A549 (cell line): ENCODE data around the gene CPSF7.

Source experiments
- FOSL2 ChIP-seq, 2 experiments: fragments of 450-650 bp in 1 of 2; fragments of >200 bp in 1 of 2; sonication (Bioruptor Twin) in 1 of 2; formaldehyde crosslinking; IDR thresholded peaks; 2 replicates each; pipeline versions ENCODE4 v1.5.0 to v1.6.1; 2016 to 2020; ENCODE audit warnings: mild to moderate bottlenecking in 1 of 2, moderate library complexity in 1 of 2
- HES2 ChIP-seq: fragments of >200 bp; sonication (Bioruptor Twin); formaldehyde crosslinking; IDR thresholded peaks from 2 replicates; pipeline ENCODE4 v1.6.1; 2016
- HOXA7 ChIP-seq: fragments of 250-450 bp; sonication (Bioruptor Pico); IDR thresholded peaks from 2 replicates; pipeline ENCODE4 v1.5.0; 2020; ENCODE audit warnings: mild to moderate bottlenecking, moderate library complexity
- KDM1A ChIP-seq: fragments of 200-600 bp; sonication (generic); IDR thresholded peaks from 2 replicates; pipeline ENCODE4 v1.6.1; 2016; ENCODE audit warnings: low read depth, mild to moderate bottlenecking
- MAX ChIP-seq: IDR thresholded peaks from 2 replicates; pipeline ENCODE4 v1.6.1; 2012
- PHF8 ChIP-seq: fragments of 200-600 bp; sonication (generic); IDR thresholded peaks from 2 replicates; pipeline ENCODE4 v1.6.1; 2016; ENCODE audit warnings: low read depth, mild to moderate bottlenecking, antibody characterized with exemption, moderate library complexity, borderline replicate concordance
- POLR2A ChIP-seq: IDR thresholded peaks from 2 replicates; pipeline ENCODE4 v1.6.1; 2012; ENCODE audit warnings: mild to moderate bottlenecking, low read length
- REST ChIP-seq: fragments of 200-600 bp; sonication (generic); IDR thresholded peaks from 2 replicates; pipeline ENCODE4 v1.6.1; 2016; ENCODE audit warnings: antibody characterized with exemption, mild to moderate bottlenecking, moderate library complexity
- SREBF2 ChIP-seq: fragments of 450-650 bp; IDR thresholded peaks from 2 replicates; pipeline ENCODE4 v1.6.1; 2014; ENCODE audit warnings: mild to moderate bottlenecking, moderate library complexity
- ZC3H11A ChIP-seq: fragments of 450-650 bp; IDR thresholded peaks from 2 replicates; pipeline ENCODE4 v1.6.1; 2014; ENCODE audit warnings: antibody characterized with exemption, mild to moderate bottlenecking
- ZFP36 ChIP-seq: fragments of 450-650 bp; IDR thresholded peaks from 2 replicates; pipeline ENCODE4 v1.6.1; 2014; ENCODE audit warnings: borderline replicate concordance; ENCODE audit not compliant: partially characterized antibody
- TF ChIP-seq, protein P1 (sequence below): fragments of >200 bp; sonication (Bioruptor Twin); formaldehyde crosslinking; IDR thresholded peaks from 3 replicates; pipeline ENCODE4 v1.5.1; 2016

DNA sequence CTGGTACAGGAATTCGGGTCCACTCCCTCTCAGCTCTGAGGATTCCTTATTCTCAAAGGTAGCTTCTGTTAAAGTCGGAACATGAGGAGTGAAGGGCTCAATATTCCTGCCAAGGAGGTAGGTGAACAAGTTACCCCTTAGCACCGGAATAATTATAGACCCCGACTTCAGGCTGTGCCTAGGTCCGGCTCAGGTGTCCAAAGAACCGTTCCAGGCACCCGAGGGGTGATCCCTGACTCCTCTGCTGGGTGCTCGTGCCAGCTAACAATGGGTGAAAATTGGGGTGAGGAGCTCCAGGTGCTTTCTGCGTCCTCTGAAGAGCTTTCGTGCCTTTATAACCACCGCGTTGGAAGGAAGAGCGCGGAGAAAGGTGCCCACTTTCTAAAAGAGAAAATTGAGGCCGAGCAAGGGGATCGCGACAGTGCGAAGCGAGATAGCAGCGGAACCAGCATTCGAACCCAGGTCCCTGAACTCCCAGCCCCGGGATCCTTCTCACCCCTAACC is 68.5 kb downstream of the CPSF7 start:
- TF ChIP-seq PHF8 (no peak), ZFP36 (no peak), HES2 (no peak), HOXA7 (no peak), FOSL2 (IDR thresholded peaks at IDR 0.05) (no peak), FOSL2 (CRISPR knock-in tag; IDR thresholded peaks at IDR 0.05) (no peak), ZC3H11A (no peak), KDM1A (no peak), POLR2A (no peak), MAX (no peak), SREBF2 (no peak), REST (no peak)
- TF ChIP-seq, protein P1, sequence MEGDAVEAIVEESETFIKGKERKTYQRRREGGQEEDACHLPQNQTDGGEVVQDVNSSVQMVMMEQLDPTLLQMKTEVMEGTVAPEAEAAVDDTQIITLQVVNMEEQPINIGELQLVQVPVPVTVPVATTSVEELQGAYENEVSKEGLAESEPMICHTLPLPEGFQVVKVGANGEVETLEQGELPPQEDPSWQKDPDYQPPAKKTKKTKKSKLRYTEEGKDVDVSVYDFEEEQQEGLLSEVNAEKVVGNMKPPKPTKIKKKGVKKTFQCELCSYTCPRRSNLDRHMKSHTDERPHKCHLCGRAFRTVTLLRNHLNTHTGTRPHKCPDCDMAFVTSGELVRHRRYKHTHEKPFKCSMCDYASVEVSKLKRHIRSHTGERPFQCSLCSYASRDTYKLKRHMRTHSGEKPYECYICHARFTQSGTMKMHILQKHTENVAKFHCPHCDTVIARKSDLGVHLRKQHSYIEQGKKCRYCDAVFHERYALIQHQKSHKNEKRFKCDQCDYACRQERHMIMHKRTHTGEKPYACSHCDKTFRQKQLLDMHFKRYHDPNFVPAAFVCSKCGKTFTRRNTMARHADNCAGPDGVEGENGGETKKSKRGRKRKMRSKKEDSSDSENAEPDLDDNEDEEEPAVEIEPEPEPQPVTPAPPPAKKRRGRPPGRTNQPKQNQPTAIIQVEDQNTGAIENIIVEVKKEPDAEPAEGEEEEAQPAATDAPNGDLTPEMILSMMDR, result no peak
